ENCODE results near the gene LHPP. TPM values are rescaled to one million over a fixed set of nuclear protein-coding genes. Genes with fewer than 3 reads are reported as not detected.
"Not testable (repeated sequence)": the region's sequence is repeated elsewhere in the genome, so short reads cannot be mapped to it uniquely, and the experiment has no call there.

LHPP gene
- total RNA-seq, 4 donors from 2014 or later, result 12.3 to 25.0 (median 16.2) TPM

- peak; percentile 39 for ATAC-seq
- Histone ChIP-seq H3K27me3 (no peaks in the 10 kb centered on the region), H3K4me1 (no peaks in the 10 kb centered on the region), H3K36me3 (no peaks in the 10 kb centered on the region), H3K27ac (no peak overlapping the region), H3K4me3 (no peak overlapping the region), H3K9me3 (no peaks in the 10 kb centered on the region)
- 81 to 100% methylated on average over 1 to 4 of the region's 13 CpGs for WGBS, 2 donors (ENCODE audit: low coverage in 1 of 2)
- TF ChIP-seq, protein P1, sequence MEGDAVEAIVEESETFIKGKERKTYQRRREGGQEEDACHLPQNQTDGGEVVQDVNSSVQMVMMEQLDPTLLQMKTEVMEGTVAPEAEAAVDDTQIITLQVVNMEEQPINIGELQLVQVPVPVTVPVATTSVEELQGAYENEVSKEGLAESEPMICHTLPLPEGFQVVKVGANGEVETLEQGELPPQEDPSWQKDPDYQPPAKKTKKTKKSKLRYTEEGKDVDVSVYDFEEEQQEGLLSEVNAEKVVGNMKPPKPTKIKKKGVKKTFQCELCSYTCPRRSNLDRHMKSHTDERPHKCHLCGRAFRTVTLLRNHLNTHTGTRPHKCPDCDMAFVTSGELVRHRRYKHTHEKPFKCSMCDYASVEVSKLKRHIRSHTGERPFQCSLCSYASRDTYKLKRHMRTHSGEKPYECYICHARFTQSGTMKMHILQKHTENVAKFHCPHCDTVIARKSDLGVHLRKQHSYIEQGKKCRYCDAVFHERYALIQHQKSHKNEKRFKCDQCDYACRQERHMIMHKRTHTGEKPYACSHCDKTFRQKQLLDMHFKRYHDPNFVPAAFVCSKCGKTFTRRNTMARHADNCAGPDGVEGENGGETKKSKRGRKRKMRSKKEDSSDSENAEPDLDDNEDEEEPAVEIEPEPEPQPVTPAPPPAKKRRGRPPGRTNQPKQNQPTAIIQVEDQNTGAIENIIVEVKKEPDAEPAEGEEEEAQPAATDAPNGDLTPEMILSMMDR (IDR thresholded peaks at IDR 0.05), result no peak
- TF ChIP-seq EP300 (IDR thresholded peaks at IDR 0.05), result no peak
- TF ChIP-seq POLR2AphosphoS5 (IDR thresholded peaks at IDR 0.05), result no peak
- no peak for TF ChIP-seq POLR2A (IDR thresholded peaks at IDR 0.05)
Measured at GRCh38 chr10:124547647-124548168, 86.1 kb downstream of the LHPP start.

DNA sequence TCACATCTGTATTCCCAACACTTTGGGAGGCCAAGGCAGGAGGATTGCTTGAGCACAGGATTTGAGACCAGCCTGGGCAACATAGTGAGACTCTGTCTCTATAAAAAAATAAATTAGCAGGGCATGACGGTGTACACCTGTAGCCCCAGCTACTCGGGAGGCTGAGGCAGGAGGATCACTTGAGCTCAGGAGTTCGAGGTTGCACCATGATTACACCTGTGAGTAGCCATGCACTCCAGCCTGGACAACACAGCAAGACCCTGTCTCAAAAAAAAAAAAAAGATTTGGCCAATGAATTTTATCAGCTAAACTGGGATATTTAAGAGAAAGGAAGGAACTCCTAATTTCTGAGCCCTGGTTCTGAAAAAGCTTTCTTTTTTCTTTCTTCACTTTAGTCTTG is 87.5 kb downstream of the LHPP start:
- H3K9me3 ChIP-seq, H3K27ac ChIP-seq, H3K36me3 ChIP-seq, H3K4me3 ChIP-seq, H3K4me1 ChIP-seq, H3K27me3 ChIP-seq, ATAC-seq: not testable (repeated sequence)
- WGBS, 2 donors (ENCODE audit: low coverage in 1 of 2), result 91 to 100% methylated on average over 3 of the region's 3 CpGs

GRCh38 chr10:124550293-124551034 is 88.8 kb downstream of the LHPP start:
- Histone ChIP-seq H3K9me3 (no peaks in the 10 kb centered on the region), H3K27ac (no peak overlapping the region), H3K4me3 (no peak overlapping the region), H3K27me3 (no peaks in the 10 kb centered on the region), H3K4me1 (no peaks in the 10 kb centered on the region), H3K36me3 (no peaks in the 10 kb centered on the region)
- no peak for ATAC-seq
- 87% methylated on average over 6 to 11 of the region's 26 CpGs for WGBS, 2 donors (ENCODE audit: low coverage in 1 of 2)
- no peak for TF ChIP-seq POLR2AphosphoS5 (IDR thresholded peaks at IDR 0.05)
- TF ChIP-seq EP300 (IDR thresholded peaks at IDR 0.05), result no peak
- no peak for TF ChIP-seq POLR2A (IDR thresholded peaks at IDR 0.05)
- TF ChIP-seq, protein P1 (IDR thresholded peaks at IDR 0.05), result no peak

DNA sequence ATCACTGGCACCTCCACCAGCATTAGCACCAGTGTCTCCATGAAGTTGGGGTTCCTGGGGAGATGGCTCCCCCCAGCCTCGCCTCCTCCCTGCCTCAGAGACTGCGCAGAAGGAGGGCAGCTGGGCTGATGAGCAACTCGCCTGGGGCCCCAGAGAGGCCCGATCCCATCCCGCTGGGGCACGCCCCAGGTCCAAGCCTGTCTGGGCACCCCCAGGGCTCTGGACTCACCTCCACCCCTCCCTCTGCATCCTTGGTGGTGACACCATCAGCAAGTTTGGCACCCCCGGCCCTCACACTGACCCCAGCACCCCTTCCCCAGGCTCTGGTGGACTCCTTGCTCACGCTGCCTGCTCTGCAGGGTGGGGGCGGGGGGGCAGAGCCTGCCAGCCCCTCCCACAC is 89.5 kb downstream of the LHPP start:
- no peak for ATAC-seq
- no peaks in the 10 kb centered on the region for H3K4me1 ChIP-seq
- H3K9me3 ChIP-seq, result no peaks in the 10 kb centered on the region
- no peaks in the 10 kb centered on the region for H3K27me3 ChIP-seq
- TF ChIP-seq POLR2AphosphoS5 (IDR thresholded peaks at IDR 0.05) (no peak), EP300 (IDR thresholded peaks at IDR 0.05) (no peak), POLR2A (IDR thresholded peaks at IDR 0.05) (no peak)
- TF ChIP-seq, protein P1 (IDR thresholded peaks at IDR 0.05), result no peak
- H3K36me3 ChIP-seq, result no peaks in the 10 kb centered on the region
- H3K27ac ChIP-seq, result no peak overlapping the region
- no CpG with 5 or more reads among the region's 9 CpGs for WGBS, 2 donors (ENCODE audit: low coverage in 1 of 2)
- no peak overlapping the region for H3K4me3 ChIP-seq

DNA sequence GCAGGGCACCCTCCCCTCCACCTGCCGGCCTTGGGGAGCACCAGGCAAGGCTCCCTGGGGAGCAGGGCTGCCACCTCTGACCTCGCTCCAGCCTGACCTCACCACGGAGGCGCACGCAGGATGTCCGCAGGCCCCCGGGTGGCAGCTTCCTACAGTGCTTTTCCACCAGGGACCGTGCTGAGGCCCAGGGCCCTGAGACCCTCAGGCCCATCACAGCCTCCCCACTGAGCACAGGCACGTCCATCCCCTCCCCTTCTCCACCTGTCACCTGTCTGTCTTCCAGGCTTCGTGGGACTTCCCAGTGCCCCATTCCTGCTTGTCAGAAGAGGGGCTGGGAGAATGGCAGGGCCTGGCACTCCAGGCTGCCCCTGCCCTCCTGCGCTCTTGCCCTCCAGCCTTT is 90.1 kb downstream of the LHPP start:
- 94 to 100% methylated on average over 2 to 3 of the region's 11 CpGs for WGBS, 2 donors (ENCODE audit: low coverage in 1 of 2)
- no peak for TF ChIP-seq POLR2A (IDR thresholded peaks at IDR 0.05)
- TF ChIP-seq EP300 (IDR thresholded peaks at IDR 0.05), result no peak
- TF ChIP-seq, protein P1 (IDR thresholded peaks at IDR 0.05), result no peak
- no peak for TF ChIP-seq POLR2AphosphoS5 (IDR thresholded peaks at IDR 0.05)
- H3K27ac ChIP-seq, result no peak overlapping the region
- H3K4me3 ChIP-seq, result no peak overlapping the region
- no peak for ATAC-seq
- no peaks in the 10 kb centered on the region for H3K9me3 ChIP-seq
- H3K36me3 ChIP-seq, result no peaks in the 10 kb centered on the region
- no peaks in the 10 kb centered on the region for H3K27me3 ChIP-seq
- no peaks in the 10 kb centered on the region for H3K4me1 ChIP-seq
